ENCODE measurements around the gene OR52H1.

GRCh38 chr11:5499671-5500070 lies 48.7 kb downstream of the OR52H1 start:
- TF ChIP-seq EP300 (IDR thresholded peaks at IDR 0.05; ENCODE audit: borderline replicate concordance) (no peak), MAX (IDR thresholded peaks at IDR 0.05) (no peak), TEAD4 (IDR thresholded peaks at IDR 0.05) (no peak), YY1 (IDR thresholded peaks at IDR 0.05; ENCODE audit: low read depth) (no peak), TAF1 (IDR thresholded peaks at IDR 0.05; ENCODE audit: low read depth) (no peak), USF1 (IDR thresholded peaks at IDR 0.05) (no peak), CREB1 (IDR thresholded peaks at IDR 0.05; ENCODE audit: low read depth) (no peak), RAD21 (IDR thresholded peaks at IDR 0.05; ENCODE audit: low read depth) (no peak), FOXM1 (IDR thresholded peaks at IDR 0.05; ENCODE audit: borderline replicate concordance, low read depth) (no peak), ZBTB7A (IDR thresholded peaks at IDR 0.05; ENCODE audit: low read depth) (no peak), EGR1 (IDR thresholded peaks at IDR 0.05) (no peak)

All from Ishikawa (cell line).